Endothelial cell of hepatic sinusoid (primary cell): ENCODE data around the gene TIRAP.

Source experiments
- in situ Hi-C: cut with HindIII; loops from 2 replicates; pipeline ENCODE4 v1.10.0; 2017; ENCODE audit warnings: low sequenced_read_pairs

TIRAP gene

GRCh38 chr11:126318574-126319373, 35.9 kb downstream of the TIRAP start:
- in situ Hi-C loops: no loop called here

- in situ Hi-C loops: no loop called here
Observed at GRCh38 chr11:126319374-126319740, 36.5 kb downstream of the TIRAP start.

- in situ Hi-C loops: no loop called here
Observed at GRCh38 chr11:126322996-126323395, 40.1 kb downstream of the TIRAP start.

- in situ Hi-C loops: no loop called here
Observed at GRCh38 chr11:126327281-126328000, 44.5 kb downstream of the TIRAP start.

GRCh38 chr11:126328001-126328390, 45.1 kb downstream of the TIRAP start:
- in situ Hi-C loops: no loop called here

GRCh38 chr11:126328444-126328843, 45.6 kb downstream of the TIRAP start:
- in situ Hi-C loops: no loop called here

GRCh38 chr11:126328938-126329643, 46.2 kb downstream of the TIRAP start:
- in situ Hi-C loops: no loop called here

GRCh38 chr11:126329644-126330211, 46.8 kb downstream of the TIRAP start:
- in situ Hi-C loops: no loop called here

GRCh38 chr11:126331286-126331685, 48.4 kb downstream of the TIRAP start:
- in situ Hi-C loops: no loop called here

- in situ Hi-C loops: no loop called here
Observed at GRCh38 chr11:126332221-126332711, 49.4 kb downstream of the TIRAP start.

- in situ Hi-C loops: no loop called here
Observed at GRCh38 chr11:126333142-126333541, 50.2 kb downstream of the TIRAP start.

GRCh38 chr11:126334659-126335462, 52.0 kb downstream of the TIRAP start:
- in situ Hi-C loops: no loop called here

- in situ Hi-C loops: no loop called here
Observed at GRCh38 chr11:126335463-126335760, 52.5 kb downstream of the TIRAP start.

- in situ Hi-C loops: no loop called here
Observed at GRCh38 chr11:126336138-126336541, 53.2 kb downstream of the TIRAP start.

GRCh38 chr11:126336671-126337101, 53.8 kb downstream of the TIRAP start:
- in situ Hi-C loops: no loop called here

GRCh38 chr11:126337126-126337473, 54.2 kb downstream of the TIRAP start:
- in situ Hi-C loops: no loop called here

GRCh38 chr11:126337474-126338241, 54.8 kb downstream of the TIRAP start:
- in situ Hi-C loops: no loop called here

- in situ Hi-C loops: no loop called here
Observed at GRCh38 chr11:126338346-126339055, 55.6 kb downstream of the TIRAP start.
